Endothelial cell of umbilical vein (primary cell): ENCODE results near the gene MID1.

Experiments used
- CTCF ChIP-seq, 2 donors: IDR thresholded peaks; 1 replicate in 1 of 2; 2 replicates in 1 of 2; pipeline ENCODE4 v1.5.1; 2011; ENCODE audit warnings: low read length in 2 of 2, mild to moderate bottlenecking in 2 of 2, moderate library complexity in 2 of 2, control low read depth in 1 of 2, inconsistent platforms in 1 of 2, low read depth in 1 of 2; ENCODE audit not compliant: insufficient read depth in 1 of 2; ENCODE audit errors: extremely low read depth in 1 of 2
- EZH2 ChIP-seq: IDR thresholded peaks from 2 replicates; pipeline ENCODE4 v1.6.1; 2012; ENCODE audit warnings: borderline replicate concordance, low read depth, mild to moderate bottlenecking, moderate library complexity, low read length, inconsistent platforms; ENCODE audit not compliant: severe bottlenecking
- MAX ChIP-seq: IDR thresholded peaks from 2 replicates; pipeline ENCODE4 v1.6.1; 2011; ENCODE audit not compliant: insufficient read depth, insufficient read length
- MYC ChIP-seq: IDR thresholded peaks from one replicate; pipeline ENCODE4 v1.6.1; 2011; ENCODE audit warnings: mild to moderate bottlenecking, low read depth, low read length
- POLR2A ChIP-seq: IDR thresholded peaks from 2 replicates; pipeline ENCODE4 v1.6.1; 2012; ENCODE audit warnings: low read depth, mild to moderate bottlenecking, control low read depth, low read length

DNA sequence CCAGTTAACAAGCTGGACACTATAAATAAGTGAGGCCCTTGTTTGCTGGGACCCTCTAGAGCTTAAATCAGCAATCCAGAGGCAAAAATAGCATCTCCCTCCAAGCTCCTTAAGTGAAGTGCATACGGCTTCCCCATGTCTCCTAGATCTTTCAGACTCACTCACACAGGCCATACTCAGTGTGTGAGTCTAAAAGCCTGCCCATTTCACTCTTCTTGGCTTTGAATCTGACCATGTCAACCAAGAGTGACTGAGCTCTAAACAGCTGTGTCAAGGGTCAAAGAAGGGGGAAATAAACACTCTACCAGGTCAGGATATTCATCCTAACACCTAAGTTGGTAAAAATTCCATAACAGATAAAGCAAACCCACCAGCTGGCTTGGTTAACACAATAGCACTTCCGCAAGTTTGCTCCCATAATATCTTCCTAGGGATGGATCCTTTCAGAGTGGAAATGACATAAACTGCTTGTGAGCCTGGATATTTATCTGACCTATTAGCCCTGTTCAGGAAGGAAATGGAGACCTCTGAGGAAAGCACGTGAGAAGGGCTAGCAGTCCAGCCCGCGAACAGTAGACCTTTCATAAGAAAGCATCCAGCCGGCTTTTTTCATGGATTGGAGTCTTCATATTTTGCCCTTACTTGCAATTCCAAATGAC, 65.6 kb downstream of the MID1 start:
- TF ChIP-seq POLR2A (no peak), MYC (no peak), EZH2 (no peak), CTCF (IDR thresholded peaks at IDR 0.05; ENCODE audit: extremely low read depth in 1 of 2, insufficient read depth in 1 of 2, low read depth in 1 of 2, low read length in 2 of 2) (no peak), MAX (peak; percentile 15)
